HFFc6 (cell line): Measurements from ENCODE around the gene CDKN1C. TPM values are rescaled to one million over a fixed set of nuclear protein-coding genes. Genes with fewer than 3 reads are reported as not detected.

Experiments
- DNase-seq: peaks from one replicate; pipeline ENCODE4 v3.0.0-alpha.2; 2018
- H3K27ac Mint-ChIP-seq: 2 replicates; pipeline ENCODE4 v1.8.0; 2020; ENCODE audit warnings: mild to moderate bottlenecking, mixed read lengths
- H3K27me3 Mint-ChIP-seq: 2 replicates; pipeline ENCODE4 v1.8.0; 2021; ENCODE audit warnings: mild to moderate bottlenecking, moderate library complexity, mixed read lengths; ENCODE audit not compliant: insufficient read depth
- H3K36me3 Mint-ChIP-seq: 2 replicates; pipeline ENCODE4 v1.8.0; 2021; ENCODE audit warnings: low read depth, mixed read lengths
- H3K4me1 Mint-ChIP-seq: 2 replicates; pipeline ENCODE4 v1.8.0; 2020; ENCODE audit warnings: low read depth, mixed read lengths
- H3K4me3 Mint-ChIP-seq: 2 replicates; pipeline ENCODE4 v1.8.0; 2020; ENCODE audit warnings: mild to moderate bottlenecking, moderate library complexity, mixed read lengths
- H3K9me3 Mint-ChIP-seq: 2 replicates; pipeline ENCODE4 v1.8.0; 2020; ENCODE audit warnings: mild to moderate bottlenecking, mixed read lengths
- total RNA-seq, 6 experiments: library from RNA; stranded (reverse); fragmentation: NEBNext Ultra II Directional; extraction: Animal tissue kit (Norgen Biotek cat#: 25700); gene quantifications; 2 replicates in 1 of 6; 3 replicates in 5 of 6; pipeline ENCODE4 v1.2.3, GENCODE V29; 2021
- TF ChIP-seq, protein P1 (sequence below): fragments of 200-600 bp; sonication (generic); IDR thresholded peaks from 2 replicates; pipeline ENCODE4 v1.5.0; 2021; ENCODE audit warnings: antibody characterized with exemption, mild to moderate bottlenecking

The CDKN1C gene
- total RNA-seq, 6 experiments from 2014 or later = 0.17 to 0.24 TPM; not detected in 4

DNA sequence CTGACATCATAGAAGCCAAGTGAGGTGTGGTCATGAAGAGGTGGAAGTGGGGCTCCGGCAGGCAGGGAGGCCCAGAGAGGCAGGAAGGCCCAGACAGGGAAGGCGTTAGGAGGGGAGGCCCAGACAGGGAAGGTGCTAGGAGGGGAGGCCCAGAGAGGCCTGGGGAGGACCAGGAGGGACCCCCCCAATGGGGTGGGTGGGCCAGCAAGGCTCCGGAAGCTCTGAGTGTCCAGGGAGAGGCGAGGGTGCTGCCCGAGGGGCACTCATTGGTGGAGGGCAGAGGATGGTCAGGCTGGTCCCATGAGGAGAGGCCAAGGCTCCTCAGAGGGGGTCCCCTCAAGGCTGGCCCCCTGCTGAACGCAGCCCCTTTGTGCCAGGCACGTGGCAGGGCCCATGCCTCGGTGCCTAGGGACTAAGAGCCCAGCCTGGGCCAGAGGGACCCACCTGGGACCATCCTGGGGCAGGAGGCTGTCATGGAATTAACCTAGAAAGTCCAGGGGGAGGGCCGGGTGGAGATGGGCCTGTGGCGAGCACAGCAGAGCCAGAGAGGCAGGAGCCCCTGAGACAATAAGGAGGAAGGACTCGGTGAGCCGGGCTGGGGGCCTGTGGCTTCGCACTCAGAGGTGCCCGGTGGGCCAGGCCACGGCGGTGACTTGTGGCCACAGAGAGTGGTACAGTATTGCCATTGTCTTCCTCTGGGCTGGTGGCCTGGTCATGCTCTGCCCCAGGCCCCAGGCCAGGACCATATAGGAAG, 31.5 kb upstream of the CDKN1C start:
- Mint-ChIP-seq H3K9me3 (no peaks in the 10 kb centered on the region), H3K27ac (no peak overlapping the region), H3K36me3 (no peaks in the 10 kb centered on the region), H3K27me3 (peaks cover 10% of the 10 kb centered on the region), H3K4me3 (no peak overlapping the region), H3K4me1 (peaks cover 9% of the 10 kb centered on the region)
- DNase-seq = no peak
- TF ChIP-seq, protein P1, sequence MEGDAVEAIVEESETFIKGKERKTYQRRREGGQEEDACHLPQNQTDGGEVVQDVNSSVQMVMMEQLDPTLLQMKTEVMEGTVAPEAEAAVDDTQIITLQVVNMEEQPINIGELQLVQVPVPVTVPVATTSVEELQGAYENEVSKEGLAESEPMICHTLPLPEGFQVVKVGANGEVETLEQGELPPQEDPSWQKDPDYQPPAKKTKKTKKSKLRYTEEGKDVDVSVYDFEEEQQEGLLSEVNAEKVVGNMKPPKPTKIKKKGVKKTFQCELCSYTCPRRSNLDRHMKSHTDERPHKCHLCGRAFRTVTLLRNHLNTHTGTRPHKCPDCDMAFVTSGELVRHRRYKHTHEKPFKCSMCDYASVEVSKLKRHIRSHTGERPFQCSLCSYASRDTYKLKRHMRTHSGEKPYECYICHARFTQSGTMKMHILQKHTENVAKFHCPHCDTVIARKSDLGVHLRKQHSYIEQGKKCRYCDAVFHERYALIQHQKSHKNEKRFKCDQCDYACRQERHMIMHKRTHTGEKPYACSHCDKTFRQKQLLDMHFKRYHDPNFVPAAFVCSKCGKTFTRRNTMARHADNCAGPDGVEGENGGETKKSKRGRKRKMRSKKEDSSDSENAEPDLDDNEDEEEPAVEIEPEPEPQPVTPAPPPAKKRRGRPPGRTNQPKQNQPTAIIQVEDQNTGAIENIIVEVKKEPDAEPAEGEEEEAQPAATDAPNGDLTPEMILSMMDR = no peak

DNA sequence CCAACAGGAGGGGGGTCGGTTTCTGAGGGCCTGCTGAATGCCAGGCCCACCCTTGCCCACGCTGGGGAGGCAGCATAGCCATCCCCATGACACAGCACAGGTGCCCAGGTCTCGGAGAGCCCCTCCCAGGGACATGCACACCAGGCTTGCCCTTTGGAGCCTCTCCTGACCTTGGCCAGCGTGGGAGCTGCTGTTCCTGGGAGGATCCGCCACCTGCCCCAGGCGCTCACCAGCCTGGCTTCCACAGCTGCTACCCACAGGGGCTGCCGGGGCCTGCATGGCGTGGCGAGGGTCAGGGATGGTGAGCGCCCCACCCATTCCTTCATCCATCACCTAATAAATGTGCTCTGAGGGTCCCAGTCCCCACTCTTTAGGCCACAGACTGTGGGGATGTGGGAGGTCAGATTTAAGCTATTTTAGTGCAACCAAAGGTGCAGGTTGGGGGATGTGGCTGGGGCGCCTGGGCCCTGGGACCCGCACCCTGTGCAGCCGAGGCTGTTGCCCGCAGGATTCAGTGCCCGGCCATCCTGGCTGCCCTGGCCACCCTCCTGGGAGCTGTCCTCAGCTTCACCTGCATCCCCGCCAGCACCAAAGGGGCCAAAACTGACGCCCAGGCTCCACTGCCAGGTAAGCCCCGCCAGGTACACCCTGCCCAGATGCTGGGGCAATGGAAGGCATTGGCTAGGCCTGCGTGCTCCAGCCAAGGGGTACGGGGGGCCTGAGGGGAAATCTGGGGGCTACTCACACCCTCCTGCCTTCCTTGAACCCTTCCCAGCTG, 30.7 kb upstream of the CDKN1C start:
- DNase-seq = no peak
- Mint-ChIP-seq H3K4me3 (no peak overlapping the region), H3K4me1 (peaks cover 14% of the 10 kb centered on the region), H3K27ac (no peak overlapping the region), H3K27me3 (peaks cover 10% of the 10 kb centered on the region), H3K36me3 (no peaks in the 10 kb centered on the region), H3K9me3 (no peaks in the 10 kb centered on the region)
- TF ChIP-seq, protein P1 = no peak

DNA sequence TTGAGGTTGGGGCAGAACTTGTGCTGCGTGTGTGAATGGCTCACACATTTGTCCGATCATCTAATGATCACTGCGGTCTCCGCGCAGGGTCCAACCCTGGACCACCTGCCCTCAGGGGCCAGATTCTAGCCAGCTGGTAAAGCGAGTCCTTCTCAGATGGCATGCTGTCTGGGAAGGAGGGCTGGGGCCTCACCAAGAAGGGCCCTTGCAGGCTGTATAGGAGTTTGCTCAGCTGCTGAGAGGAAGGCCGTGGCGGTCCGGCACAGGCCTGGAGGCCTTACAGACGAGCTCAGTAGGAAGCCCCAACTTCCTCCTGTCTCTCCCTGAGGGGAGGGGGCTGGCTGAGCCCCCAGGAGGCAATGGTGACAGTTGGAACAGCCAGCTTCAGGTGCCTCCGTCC, 29.9 kb upstream of the CDKN1C start:
- peaks cover 10% of the 10 kb centered on the region for H3K27me3 Mint-ChIP-seq
- no peak overlapping the region for H3K27ac Mint-ChIP-seq
- TF ChIP-seq, protein P1 = no peak
- peaks cover 14% of the 10 kb centered on the region for H3K4me1 Mint-ChIP-seq
- no peak for DNase-seq
- no peaks in the 10 kb centered on the region for H3K9me3 Mint-ChIP-seq
- H3K36me3 Mint-ChIP-seq = no peaks in the 10 kb centered on the region
- no peak overlapping the region for H3K4me3 Mint-ChIP-seq

DNA sequence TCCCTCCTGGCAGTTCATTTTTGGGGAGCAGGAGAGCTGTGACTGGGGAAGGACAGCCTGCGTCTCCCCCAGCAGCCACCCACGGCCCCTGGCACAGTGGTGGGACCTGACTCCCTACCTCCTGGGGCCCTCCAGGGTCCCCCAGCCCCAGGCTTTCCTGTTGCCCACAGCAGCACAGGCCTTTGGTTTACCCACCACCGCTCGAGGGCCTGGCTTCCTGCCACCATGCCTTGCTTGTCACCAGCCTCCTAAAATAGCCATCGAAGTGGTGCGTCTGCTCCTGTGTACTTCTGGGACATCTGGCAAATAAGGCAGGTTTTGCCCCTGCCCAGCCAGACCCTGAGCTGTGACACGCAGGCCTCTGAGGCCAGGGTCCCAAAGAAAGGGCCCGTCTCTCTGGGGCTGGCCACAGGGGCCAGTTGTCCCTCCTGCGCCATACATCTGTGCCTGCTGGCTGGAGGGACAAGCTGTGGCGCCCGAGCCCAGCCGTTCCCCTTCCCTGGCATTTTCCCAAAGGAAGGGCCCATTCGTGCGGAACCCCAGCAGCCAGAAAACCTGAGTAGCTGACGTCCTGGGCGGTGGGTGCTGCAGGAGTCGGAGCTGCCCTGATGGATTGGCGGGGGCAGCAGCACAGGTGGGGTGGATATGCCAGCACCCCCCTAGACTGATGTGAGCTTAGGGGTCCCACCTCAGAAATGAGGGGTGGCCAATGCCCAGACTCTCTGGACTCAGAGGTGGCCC, 29.1 kb upstream of the CDKN1C start:
- no peak for DNase-seq
- Mint-ChIP-seq H3K4me1 (peaks cover 14% of the 10 kb centered on the region), H3K9me3 (no peaks in the 10 kb centered on the region), H3K4me3 (no peak overlapping the region), H3K36me3 (no peaks in the 10 kb centered on the region), H3K27me3 (peaks cover 10% of the 10 kb centered on the region), H3K27ac (no peak overlapping the region)
- TF ChIP-seq, protein P1 = no peak

DNA sequence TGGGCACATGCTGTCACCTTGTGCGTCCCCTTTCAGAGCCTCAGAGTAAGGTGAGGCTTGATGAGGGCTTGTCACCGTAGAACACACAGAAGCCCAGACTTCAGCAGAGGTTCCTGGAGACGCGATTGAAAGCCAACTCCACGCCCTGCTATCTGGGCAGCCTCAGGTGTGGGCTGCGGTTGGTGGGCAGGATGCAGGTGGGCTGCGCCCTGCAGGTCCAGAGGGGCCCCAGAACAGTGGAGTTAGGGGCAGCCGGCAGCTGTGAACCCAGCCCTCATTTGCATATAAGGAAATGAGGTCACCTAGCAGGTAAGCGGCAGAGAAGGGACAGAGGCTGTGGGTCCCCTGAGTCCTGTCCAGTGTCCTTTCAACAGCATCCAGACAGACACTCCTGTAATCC, 28.2 kb upstream of the CDKN1C start:
- TF ChIP-seq, protein P1 = no peak

More for the DNA sequence above, 28.2 kb upstream of the CDKN1C start:
- Mint-ChIP-seq H3K4me1 (peaks cover 14% of the 10 kb centered on the region), H3K9me3 (no peaks in the 10 kb centered on the region), H3K4me3 (no peak overlapping the region), H3K27ac (no peak overlapping the region), H3K36me3 (no peaks in the 10 kb centered on the region), H3K27me3 (peaks cover 6% of the 10 kb centered on the region)
- no peak for DNase-seq
